Panc1 (cell line): ENCODE measurements around the gene SMTNL2. TPM values are rescaled to one million over a fixed set of nuclear protein-coding genes. Genes with fewer than 3 reads are reported as not detected.

Source experiments
- ATAC-seq: fragments of 200-7000 bp; cut with Tn5 transposase; 2 replicates; pipeline ENCODE4 v1.9.1; 2020; ENCODE audit warnings: mild to moderate bottlenecking, moderate library complexity
- BruUV-seq: library from RNA; stranded (reverse); fragments of 400-500 nt; replicated peaks from 2 replicates; lab custom pipeline; 2021; lab: Mats Ljungman, UMichigan
- CTCF ChIA-PET: fragments of 300-600 bp; sonication (Branson Sonifier 250); formaldehyde crosslinking; loops from one replicate; lab custom pipeline; 2022; ENCODE audit warnings: antibody characterized with exemption; lab: Charles Lee
- POLR2A ChIA-PET: fragments of 300-600 bp; sonication (Branson Sonifier 250); formaldehyde crosslinking; loops from one replicate; lab custom pipeline; 2022; ENCODE audit warnings: antibody characterized with exemption; lab: Charles Lee
- DNase-seq: peaks from one replicate; pipeline ENCODE4 v3.0.0-alpha.2; 2010; ENCODE audit warnings: low read depth, low spot score
- H3K27ac ChIP-seq: 2 replicates; pipeline ENCODE4 v1.5.1; 2011; ENCODE audit warnings: mild to moderate bottlenecking, low read length, inconsistent platforms
- H3K27me3 ChIP-seq: fragments of 200-500 bp; sonication (Bioruptor generic); 2 replicates; pipeline ENCODE4 v1.6.0; 2014; ENCODE audit warnings: low read length, inconsistent platforms; ENCODE audit not compliant: control insufficient read depth, insufficient read depth
- H3K36me3 ChIP-seq: fragments of 200-500 bp; sonication (Bioruptor generic); 2 replicates; pipeline ENCODE4 v1.5.1; 2014; ENCODE audit warnings: inconsistent platforms, mild to moderate bottlenecking, low read length, moderate library complexity; ENCODE audit not compliant: control insufficient read depth, insufficient read depth
- H3K4me1 ChIP-seq: 2 replicates; pipeline ENCODE4 v1.5.1; 2011; ENCODE audit warnings: inconsistent platforms, mild to moderate bottlenecking, low read length, moderate library complexity; ENCODE audit not compliant: control insufficient read depth, insufficient read depth
- H3K4me3 ChIP-seq, 2 experiments: 2 replicates each; pipeline ENCODE4 v1.5.1; 2011 to 2012; ENCODE audit warnings: low read depth in 2 of 2, low read length in 2 of 2, mild to moderate bottlenecking in 2 of 2, inconsistent platforms in 1 of 2, moderate library complexity in 1 of 2
- H3K9me3 ChIP-seq: fragments of 200-500 bp; sonication (Bioruptor generic); 2 replicates; pipeline ENCODE4 v1.5.1; 2014; ENCODE audit warnings: low read depth, mild to moderate bottlenecking, inconsistent platforms, low read length, moderate library complexity; ENCODE audit not compliant: control insufficient read depth, insufficient read depth
- CTCF ChIP-seq: fragments of 450-650 bp; IDR thresholded peaks from 2 replicates; pipeline ENCODE4 v1.5.1; 2017; ENCODE audit warnings: mild to moderate bottlenecking
- POLR2AphosphoS5 ChIP-seq: IDR thresholded peaks from 2 replicates; pipeline ENCODE4 v1.6.1; 2012; ENCODE audit warnings: mild to moderate bottlenecking, low read depth, low read length, moderate library complexity
- REST ChIP-seq, 2 experiments: IDR thresholded peaks; 2 replicates each; pipeline ENCODE4 v1.6.1; 2011 to 2012; ENCODE audit warnings: low read depth in 2 of 2, control low read depth in 1 of 2, low read length in 1 of 2, mild to moderate bottlenecking in 1 of 2, moderate library complexity in 1 of 2; ENCODE audit not compliant: insufficient read depth in 1 of 2
- SIN3A ChIP-seq: IDR thresholded peaks from 2 replicates; pipeline ENCODE4 v1.6.1; 2012; ENCODE audit warnings: low read depth, mild to moderate bottlenecking, low read length, moderate library complexity, borderline replicate concordance; ENCODE audit not compliant: insufficient read depth
- TCF7L2 ChIP-seq: IDR thresholded peaks from 2 replicates; pipeline ENCODE4 v1.6.1; 2011; ENCODE audit warnings: mild to moderate bottlenecking, low read depth, low read length, inconsistent platforms
- in situ Hi-C: cut with HindIII; loops from 2 replicates; pipeline ENCODE4 v1.10.0; 2016; ENCODE audit warnings: low sequenced_read_pairs, low pct_unique_long_range_greater_than_20kb
- intact Hi-C: fragments of 100-400 bp; cut with micrococcal nuclease; formaldehyde crosslinking; loops from one replicate; pipeline ENCODE4 v1.10.0; 2022; ENCODE audit not compliant: unreplicated experiment
- total RNA-seq: library from RNA; stranded (reverse); gene quantifications from one replicate; pipeline ENCODE4 v1.2.1, GENCODE V29; 2021; ENCODE audit not compliant: unreplicated experiment

Gene SMTNL2
- total RNA-seq, 1 experiment from 2014 or later, result not detected

- Histone ChIP-seq H3K36me3 (no peaks in the 10 kb centered on the region), H3K4me3 (no peak overlapping the region), H3K9me3 (no peaks in the 10 kb centered on the region), H3K27ac (no peak overlapping the region), H3K27me3 (no peaks in the 10 kb centered on the region), H3K4me1 (no peaks in the 10 kb centered on the region)
- POLR2A ChIA-PET, result no interaction called here
- no TSS peak for BruUV-seq
- CTCF ChIA-PET, result no interaction called here
- no peak for DNase-seq
- in situ Hi-C loops, result no loop called here
- intact Hi-C loops, result no loop called here
- no peak for TF ChIP-seq TCF7L2
- no peak for ATAC-seq
These were observed 8.1 kb downstream of the SMTNL2 start for GRCh38 chr17:4592240-4593005.

GRCh38 chr17:4593021-4593421 is 8.7 kb downstream of the SMTNL2 start:
- POLR2A ChIA-PET, result no interaction called here
- H3K4me3 ChIP-seq, result no peak overlapping the region
- H3K9me3 ChIP-seq, result no peaks in the 10 kb centered on the region
- no peaks in the 10 kb centered on the region for H3K36me3 ChIP-seq
- H3K4me1 ChIP-seq, result no peaks in the 10 kb centered on the region
- BruUV-seq, result no TSS peak
- in situ Hi-C loops (no loop called here), intact Hi-C loops (no loop called here)
- DNase-seq, result no peak
- no peak for ATAC-seq
- H3K27me3 ChIP-seq, result no peaks in the 10 kb centered on the region
- CTCF ChIA-PET, result no interaction called here
- TF ChIP-seq SIN3A (no peak), REST (IDR thresholded peaks at IDR 0.05; ENCODE audit: insufficient read depth in 1 of 2, low read depth in 2 of 2, low read length in 1 of 2) (no peak), TCF7L2 (no peak), POLR2AphosphoS5 (no peak), CTCF (no peak)
- H3K27ac ChIP-seq, result no peak overlapping the region

GRCh38 chr17:4594406-4594805 is 10.1 kb downstream of the SMTNL2 start:
- no peaks in the 10 kb centered on the region for H3K4me1 ChIP-seq
- ChIA-PET CTCF (no interaction called here), POLR2A (no interaction called here)
- H3K27ac ChIP-seq, result no peak overlapping the region
- TF ChIP-seq REST (IDR thresholded peaks at IDR 0.05; ENCODE audit: insufficient read depth in 1 of 2, low read depth in 2 of 2, low read length in 1 of 2) (no peak), SIN3A (no peak), TCF7L2 (no peak), CTCF (no peak), POLR2AphosphoS5 (no peak)
- in situ Hi-C loops (no loop called here), intact Hi-C loops (no loop called here)
- no peaks in the 10 kb centered on the region for H3K36me3 ChIP-seq
- H3K9me3 ChIP-seq, result no peaks in the 10 kb centered on the region
- no peaks in the 10 kb centered on the region for H3K27me3 ChIP-seq
- BruUV-seq, result no TSS peak
- no peak overlapping the region for H3K4me3 ChIP-seq
- DNase-seq (no peak), ATAC-seq (no peak)
